ENCODE measurements around the gene PELI2. TPM values are rescaled to one million over a fixed set of nuclear protein-coding genes. Genes with fewer than 3 reads are reported as not detected.

PELI2 gene
- total RNA-seq, 4 donors from 2014 or later: 10.0 to 17.0 (median 13.2) TPM

- intact Hi-C loops (cut with DNase I; ENCODE audit: low total_unique reads): no loop called here
- TF ChIP-seq POLR2A (IDR thresholded peaks at IDR 0.05): no peak
- TF ChIP-seq CTCF (IDR thresholded peaks at IDR 0.05): no peak
- 90% methylated on average over 9 of the region's 9 CpGs for WGBS, 2 donors
- H3K4me3 ChIP-seq (ENCODE audit: low read depth, poor library complexity, severe bottlenecking): no peak overlapping the region
- no peak for DNase-seq (ENCODE audit: low spot score in 2 of 2)
Observed at GRCh38 chr14:56137849-56138248, 19.6 kb downstream of the PELI2 start.

GRCh38 chr14:56138928-56139327, 20.7 kb downstream of the PELI2 start:
- TF ChIP-seq POLR2A (IDR thresholded peaks at IDR 0.05): no peak
- TF ChIP-seq CTCF (IDR thresholded peaks at IDR 0.05): no peak
- no peak overlapping the region for H3K4me3 ChIP-seq (ENCODE audit: low read depth, poor library complexity, severe bottlenecking)
- intact Hi-C loops (cut with DNase I; ENCODE audit: low total_unique reads): no loop called here
- WGBS, 2 donors: 75 to 81% methylated on average over 2 of the region's 2 CpGs
- no peak for DNase-seq (ENCODE audit: low spot score in 2 of 2)

- TF ChIP-seq CTCF (IDR thresholded peaks at IDR 0.05): no peak
- no peak for TF ChIP-seq POLR2A (IDR thresholded peaks at IDR 0.05)
- H3K4me3 ChIP-seq (ENCODE audit: low read depth, poor library complexity, severe bottlenecking): no peak overlapping the region
- 96% methylated on average over 4 of the region's 4 CpGs for WGBS, 2 donors
- intact Hi-C loops (cut with DNase I; ENCODE audit: low total_unique reads): no loop called here
- no peak for DNase-seq (ENCODE audit: low spot score in 2 of 2)
Observed at GRCh38 chr14:56142314-56142713, 24.1 kb downstream of the PELI2 start.

GRCh38 chr14:56143025-56143424, 24.8 kb downstream of the PELI2 start:
- DNase-seq (ENCODE audit: low spot score in 2 of 2): no peak
- TF ChIP-seq POLR2A (IDR thresholded peaks at IDR 0.05) (no peak), CTCF (IDR thresholded peaks at IDR 0.05) (no peak)
- no peak overlapping the region for H3K4me3 ChIP-seq (ENCODE audit: low read depth, poor library complexity, severe bottlenecking)
- intact Hi-C loops (cut with DNase I; ENCODE audit: low total_unique reads): no loop called here
- WGBS, 2 donors: 85 to 100% methylated on average over 1 of the region's 1 CpG

GRCh38 chr14:56144176-56144575, 26.0 kb downstream of the PELI2 start:
- no peak overlapping the region for H3K4me3 ChIP-seq (ENCODE audit: low read depth, poor library complexity, severe bottlenecking)
- WGBS, 2 donors: 95 to 98% methylated on average over 1 of the region's 1 CpG
- intact Hi-C loops (cut with DNase I; ENCODE audit: low total_unique reads): no loop called here
- TF ChIP-seq POLR2A (IDR thresholded peaks at IDR 0.05): no peak
- TF ChIP-seq CTCF (IDR thresholded peaks at IDR 0.05): no peak
- DNase-seq (ENCODE audit: low spot score in 2 of 2): no peak

GRCh38 chr14:56145181-56145769, 27.1 kb downstream of the PELI2 start:
- 75 to 76% methylated on average over 5 of the region's 5 CpGs for WGBS, 2 donors
- intact Hi-C loops (cut with DNase I; ENCODE audit: low total_unique reads): no loop called here
- H3K4me3 ChIP-seq (ENCODE audit: low read depth, poor library complexity, severe bottlenecking): no peak overlapping the region
- TF ChIP-seq POLR2A (IDR thresholded peaks at IDR 0.05): no peak
- TF ChIP-seq CTCF (IDR thresholded peaks at IDR 0.05): no peak
- no peak for DNase-seq (ENCODE audit: low spot score in 2 of 2)

Data from lower leg skin (tissue), 4 donors.